ENCODE results near the gene SLC25A28.

DNA sequence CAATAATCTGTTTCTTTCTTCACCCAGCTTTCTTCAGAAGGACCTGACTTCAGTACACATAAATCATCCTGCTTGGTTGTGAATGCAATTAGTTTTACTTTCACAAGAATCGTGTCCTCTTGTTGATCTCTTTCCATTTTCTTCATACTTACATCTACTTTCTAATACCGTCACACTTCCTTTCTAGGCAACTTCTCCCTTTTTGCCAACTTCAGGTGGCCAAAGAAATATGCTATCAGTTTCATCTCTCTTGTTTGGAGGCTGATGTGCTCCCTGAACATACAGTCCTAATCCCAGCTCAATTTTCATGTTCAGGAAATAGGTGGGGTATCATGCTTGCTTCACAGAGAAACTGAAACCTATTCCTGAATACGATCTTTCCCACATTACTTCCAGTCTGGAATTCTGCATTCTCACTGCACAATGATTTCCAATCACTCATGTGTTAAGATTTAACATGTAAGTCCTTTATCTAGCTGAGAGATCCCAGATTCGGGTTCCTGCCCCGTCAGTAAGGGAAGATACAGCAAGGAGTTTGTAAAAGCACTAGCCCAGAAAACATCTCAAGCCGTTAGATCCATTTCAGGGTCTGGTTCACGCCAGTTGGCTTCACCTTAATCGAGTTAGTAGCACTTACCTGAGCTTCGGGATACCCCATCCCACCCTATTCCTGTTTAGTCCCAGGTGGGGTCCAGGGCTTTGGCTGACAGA lies 994 bp downstream of the SLC25A28 start:
- TF ChIP-seq REST (IDR thresholded peaks at IDR 0.05; ENCODE audit: insufficient replicate concordance, low read depth) (no peak), CTCF (IDR thresholded peaks at IDR 0.05; ENCODE audit: insufficient read depth, low read length) (no peak)

Measured in HL-60 (cell line).